Glomerular endothelial cell (primary cell): Measurements from ENCODE around the gene BNIP3. TPM values are rescaled to one million over a fixed set of nuclear protein-coding genes. Genes with fewer than 3 reads are reported as not detected.

Experiments
- DNase-seq: peaks from one replicate; pipeline ENCODE4 v3.0.0-alpha.2; 2011; ENCODE audit warnings: low read depth, low spot score; ENCODE audit errors: extremely low read depth
- total RNA-seq: library from RNA; depleted of rRNA; stranded (reverse); fragments of >200 nt; gene quantifications from 2 replicates; pipeline ENCODE4 v1.2.3, GENCODE V29; 2015

Gene BNIP3, protein sequence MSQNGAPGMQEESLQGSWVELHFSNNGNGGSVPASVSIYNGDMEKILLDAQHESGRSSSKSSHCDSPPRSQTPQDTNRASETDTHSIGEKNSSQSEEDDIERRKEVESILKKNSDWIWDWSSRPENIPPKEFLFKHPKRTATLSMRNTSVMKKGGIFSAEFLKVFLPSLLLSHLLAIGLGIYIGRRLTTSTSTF
- total RNA-seq = 127 and 134 TPM in 2 replicates

GRCh38 chr10:131981429-131982184 is at the start of gene BNIP3:
Gene BNIP3, minus strand, starts transcription at chr10:131981923. Its CDS starts 117 bp downstream, at chr10:131981806.
- no peak for DNase-seq

DNA sequence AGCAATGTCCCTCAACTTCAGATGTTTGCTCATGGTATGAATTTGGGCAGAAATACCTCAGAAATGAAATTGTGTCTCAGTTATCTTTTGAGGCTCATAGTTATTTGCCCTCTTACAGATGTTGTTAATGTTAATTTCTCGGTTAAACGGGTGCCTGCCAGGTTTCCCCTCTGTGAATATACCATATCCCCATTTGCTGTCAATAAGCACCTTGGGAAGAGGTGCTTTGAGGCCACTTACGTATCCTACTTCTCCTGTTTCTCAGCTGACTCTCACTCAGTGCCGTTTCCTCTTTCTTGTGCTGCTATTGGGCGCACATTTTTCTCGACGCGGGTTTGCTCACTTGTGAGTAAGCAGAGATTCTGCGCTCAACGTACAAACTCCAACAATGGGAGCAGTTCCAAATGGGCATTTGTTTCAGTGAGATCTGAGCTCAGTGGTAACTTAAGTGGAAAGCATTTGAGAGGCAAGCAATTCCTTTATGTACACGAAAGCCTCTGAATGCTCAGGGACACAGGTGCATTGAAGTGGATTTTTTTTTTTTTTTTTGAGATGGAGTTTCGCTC is 49.3 kb upstream of the BNIP3 start:
- no peak for DNase-seq

- DNase-seq = no peak
Observed at GRCh38 chr10:132028706-132029105, 47.0 kb upstream of the BNIP3 start.

GRCh38 chr10:132027423-132027983 is 45.8 kb upstream of the BNIP3 start:
- DNase-seq = no peak

DNA sequence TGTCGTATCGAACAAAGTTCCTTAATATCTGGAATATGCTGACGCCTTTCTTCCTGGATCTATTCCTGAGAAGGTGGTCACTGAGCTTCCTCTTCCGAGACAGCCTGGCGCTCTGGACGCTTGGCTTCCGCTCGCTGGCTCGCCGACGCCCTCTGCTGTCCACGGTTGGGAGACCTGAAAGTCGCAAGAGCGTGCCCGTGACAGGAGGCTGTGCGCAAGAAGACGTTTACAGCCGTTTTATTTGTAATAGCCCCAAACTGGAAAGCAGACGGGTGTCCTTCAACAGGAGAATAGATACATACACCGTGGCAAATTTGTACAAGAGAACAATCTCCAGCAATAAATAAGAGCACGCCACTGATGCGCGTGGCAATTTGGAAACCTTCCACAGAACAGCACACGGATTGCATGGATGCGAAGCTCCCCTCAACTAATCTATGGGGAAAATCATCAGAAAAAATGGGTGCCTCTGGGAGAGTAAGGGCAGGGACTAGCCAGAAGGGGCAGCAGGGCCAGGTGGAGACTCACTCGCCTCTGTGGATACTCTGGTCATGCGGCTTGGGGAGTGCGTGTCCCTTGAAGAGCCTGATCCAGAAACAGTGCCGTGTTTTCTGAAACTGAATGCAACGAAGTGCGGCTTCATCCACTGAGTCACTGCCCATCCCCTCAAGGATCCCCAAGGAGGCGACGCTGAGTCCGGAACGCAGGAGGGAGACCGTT is 41.5 kb upstream of the BNIP3 start:
- DNase-seq = peak; percentile 29

DNA sequence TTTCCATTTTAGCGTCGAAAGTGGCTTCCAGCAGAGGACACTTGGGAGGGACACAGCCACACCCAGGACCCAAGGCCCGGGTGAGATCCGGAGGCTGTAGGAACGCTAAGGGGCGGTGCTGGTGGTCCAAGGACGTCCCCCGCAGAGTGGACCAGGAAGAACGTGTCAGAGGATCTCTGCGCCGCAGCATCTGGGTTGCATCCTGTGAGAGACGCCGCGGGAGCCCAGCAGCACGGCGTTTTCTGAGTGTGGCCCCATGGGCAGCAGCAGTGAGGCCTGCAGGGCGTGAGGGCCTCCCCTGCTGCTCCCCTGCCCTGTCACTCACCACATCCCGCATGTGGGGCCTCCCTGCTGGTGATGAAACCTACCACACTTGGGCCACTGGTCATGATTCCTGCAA is 40.5 kb upstream of the BNIP3 start:
- DNase-seq = no peak

- no peak for DNase-seq
Observed at GRCh38 chr10:132021504-132022143, 39.9 kb upstream of the BNIP3 start.

DNA sequence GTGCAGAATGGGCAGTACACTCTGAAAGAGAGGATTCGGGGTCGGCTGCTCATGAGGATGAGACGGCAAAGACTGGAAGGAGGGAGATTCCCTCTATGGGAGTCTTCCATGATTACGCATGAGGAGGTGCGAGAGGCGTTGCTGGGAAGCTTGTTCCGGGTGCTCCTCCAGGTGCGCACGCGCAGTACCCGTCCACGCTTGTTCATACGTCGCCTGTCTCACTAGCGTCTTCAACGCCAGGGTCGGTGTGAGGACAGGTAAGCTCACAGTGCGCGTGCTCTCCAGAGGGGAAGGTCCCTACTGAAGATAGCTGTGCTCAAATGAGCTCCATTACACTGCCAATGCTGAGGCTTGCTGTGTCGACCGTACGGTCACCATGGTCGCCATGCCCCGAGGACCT is 39.3 kb upstream of the BNIP3 start:
- DNase-seq = no peak

DNA sequence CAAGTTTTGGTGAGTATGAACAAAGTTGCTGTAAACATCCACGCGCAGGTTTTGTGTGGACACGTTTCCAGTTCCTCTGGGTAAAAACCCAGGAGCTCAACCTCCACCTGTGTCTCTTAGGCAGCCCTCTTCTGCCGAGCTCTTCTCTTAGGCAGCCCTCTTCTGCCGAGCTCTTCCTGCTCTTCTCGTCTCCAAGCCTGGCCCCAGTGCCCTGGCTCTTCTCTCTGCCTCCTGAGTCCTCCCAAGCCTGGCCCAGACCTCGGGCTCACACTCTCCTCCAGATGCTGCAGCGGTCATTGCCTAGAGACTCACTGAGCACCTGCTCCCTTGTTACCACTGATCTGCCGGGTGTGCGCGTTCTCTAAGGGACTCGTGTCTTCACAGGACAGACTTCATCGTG is 38.7 kb upstream of the BNIP3 start:
- DNase-seq = no peak

- no peak for DNase-seq
Observed at GRCh38 chr10:132019366-132019765, 37.6 kb upstream of the BNIP3 start.

GRCh38 chr10:132018446-132018845 is 36.7 kb upstream of the BNIP3 start:
- DNase-seq = no peak

- DNase-seq = no peak
Observed at GRCh38 chr10:132016514-132016913, 34.8 kb upstream of the BNIP3 start.

GRCh38 chr10:132011445-132011844 is 29.7 kb upstream of the BNIP3 start:
- no peak for DNase-seq

GRCh38 chr10:132011024-132011423 is 29.3 kb upstream of the BNIP3 start:
- DNase-seq = no peak

DNA sequence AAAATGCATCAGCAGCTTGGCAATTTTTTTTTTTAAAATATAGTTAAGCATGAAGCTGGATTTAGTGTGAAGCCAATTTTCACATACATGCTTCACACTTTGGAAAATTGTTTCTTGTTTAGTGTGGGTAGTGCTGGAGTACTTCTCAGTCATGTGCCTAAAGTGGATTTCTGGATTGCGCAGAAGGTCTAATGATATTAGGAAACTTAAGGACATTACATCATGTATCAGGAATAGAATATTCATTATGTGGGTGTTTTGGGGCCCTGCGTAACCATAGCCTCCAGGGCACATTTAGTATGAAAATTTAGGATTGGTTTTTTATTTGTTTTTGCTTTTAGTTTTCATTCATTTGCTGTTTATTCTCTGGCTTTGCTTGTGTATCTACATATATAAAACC is 28.8 kb upstream of the BNIP3 start:
- DNase-seq = no peak

DNA sequence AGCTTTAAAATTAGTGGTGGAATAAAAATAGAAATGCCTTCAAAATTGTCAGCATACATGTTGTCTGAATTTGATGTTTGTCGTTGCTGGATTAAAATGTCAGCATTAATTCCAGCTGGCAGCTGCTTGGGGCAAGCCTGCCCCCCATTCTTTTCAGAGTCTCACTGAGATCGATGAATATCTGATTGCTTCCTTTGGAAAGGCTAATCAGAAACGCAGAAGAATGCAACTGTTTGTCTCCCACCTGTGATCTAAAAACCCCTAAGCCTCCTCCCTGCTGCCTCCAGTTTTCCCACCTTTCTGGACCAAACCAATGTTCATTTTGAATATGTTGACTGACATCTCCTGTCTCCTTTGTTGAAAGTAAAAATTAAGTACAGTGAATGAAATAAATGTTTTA is 27.9 kb upstream of the BNIP3 start:
- DNase-seq = no peak

DNA sequence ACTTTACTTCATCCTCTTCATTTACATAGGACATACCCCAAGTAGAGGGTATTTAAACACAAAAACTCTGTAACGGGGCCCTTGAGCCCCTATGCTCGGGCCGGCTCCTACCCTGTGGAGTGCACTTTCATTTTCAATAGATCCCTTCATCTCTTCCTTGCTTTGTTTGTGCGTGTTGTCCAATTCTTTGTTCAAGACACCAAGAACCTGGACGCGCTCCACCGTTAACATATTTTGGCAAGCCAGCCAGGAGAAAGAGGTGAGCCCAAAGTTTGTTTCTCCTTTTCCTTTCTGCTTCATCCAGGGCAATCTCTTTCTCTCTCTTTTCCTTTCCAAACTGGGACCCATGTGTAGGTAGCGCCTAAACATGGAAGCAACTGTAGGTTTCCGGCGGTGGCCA is 26.0 kb upstream of the BNIP3 start:
- no peak for DNase-seq

DNA sequence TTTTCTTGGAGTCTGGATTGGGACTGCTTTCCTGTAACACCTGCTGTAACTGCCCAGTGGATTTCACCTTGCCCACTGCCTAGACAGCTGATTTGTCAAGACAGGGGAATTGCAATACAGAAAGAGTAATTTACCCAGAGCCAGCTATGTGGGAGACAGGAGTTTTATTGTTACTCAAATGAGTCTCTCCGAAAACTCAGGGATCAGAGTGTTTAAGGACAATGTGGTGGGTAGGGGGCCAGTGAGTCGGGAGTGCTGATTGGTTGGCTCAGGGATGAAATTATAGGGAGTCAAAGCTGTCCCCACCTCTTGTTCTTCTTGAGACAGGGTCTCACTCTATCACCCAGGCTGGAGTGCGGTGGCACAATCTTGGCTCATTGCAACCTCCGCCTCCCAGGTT is 25.2 kb upstream of the BNIP3 start:
- no peak for DNase-seq

- DNase-seq = no peak
Observed at GRCh38 chr10:132005147-132005546, 23.4 kb upstream of the BNIP3 start.

GRCh38 chr10:132004052-132004451 is 22.3 kb upstream of the BNIP3 start:
- DNase-seq = no peak
